H1 (cell line): Measurements from ENCODE around the gene MIF. TPM values are rescaled to one million over a fixed set of nuclear protein-coding genes. Genes with fewer than 3 reads are reported as not detected.

Experiments used
- CTCF ChIA-PET: fragments of 300-600 bp; sonication (Branson Sonifier 250); formaldehyde crosslinking; loops from one replicate; lab custom pipeline; 2021; ENCODE audit not compliant: partially characterized antibody; lab: Charles Lee
- POLR2A ChIA-PET: fragments of 300-600 bp; sonication (Branson Sonifier 250); formaldehyde crosslinking; loops from one replicate; lab custom pipeline; 2021; ENCODE audit warnings: inconsistent platforms; ENCODE audit not compliant: partially characterized antibody; lab: Charles Lee
- DNase-seq, 2 experiments: peaks; one replicate each; pipeline versions ENCODE4 v3.0.0 to v3.0.0-alpha.2; 2010 to 2022; ENCODE audit warnings: low spot score in 2 of 2, low read depth in 1 of 2, mixed read lengths in 1 of 2
- FAIRE-seq: peaks from 2 replicates; lab custom pipeline; 2011; peaks lifted over from hg19 to GRCh38; lab: Jason Lieb, UNC
- H2AFZ ChIP-seq: 2 replicates; pipeline ENCODE4 v1.8.1; 2012; ENCODE audit warnings: low read length, inconsistent platforms
- H2AK5ac ChIP-seq: 2 replicates; pipeline ENCODE4 v1.6.1; 2013; ENCODE audit warnings: low read depth, low read length
- H2BK120ac ChIP-seq: replicated peaks from 2 replicates; pipeline ENCODE3; 2013; ENCODE audit warnings: low read depth, low read length, inconsistent platforms
- H2BK12ac ChIP-seq: 2 replicates; pipeline ENCODE4 v1.6.1; 2013; ENCODE audit warnings: low read depth, low read length
- H2BK15ac ChIP-seq: 2 replicates; pipeline ENCODE4 v1.6.1; 2013; ENCODE audit warnings: low read length
- H2BK20ac ChIP-seq: 2 replicates; pipeline ENCODE4 v1.6.1; 2013; ENCODE audit warnings: low read length
- H2BK5ac ChIP-seq: 2 replicates; pipeline ENCODE4 v1.6.1; 2013; ENCODE audit warnings: low read depth, low read length
- H3K14ac ChIP-seq: 2 replicates; pipeline ENCODE4 v1.6.1; 2013; ENCODE audit warnings: inconsistent platforms; ENCODE audit not compliant: insufficient read length
- H3K18ac ChIP-seq: 2 replicates; pipeline ENCODE4 v1.6.1; 2013; ENCODE audit warnings: low read length; ENCODE audit errors: extremely low read depth
- H3K23ac ChIP-seq: 2 replicates; pipeline ENCODE4 v1.6.1; 2013; ENCODE audit warnings: inconsistent platforms; ENCODE audit not compliant: insufficient read length
- H3K23me2 ChIP-seq: 2 replicates; pipeline ENCODE4 v1.6.1; 2013; ENCODE audit warnings: low read depth, low read length
- H3K27ac ChIP-seq: 2 replicates; pipeline ENCODE4 v1.6.1; 2011; ENCODE audit warnings: low read depth, low read length, inconsistent platforms
- H3K27me3 ChIP-seq, 4 experiments: replicated peaks in 1 of 4; 1 replicate in 1 of 4; 2 replicates in 3 of 4; pipeline versions ENCODE4 v1.6.1 to v1.8.1; 2011 to 2013; ENCODE audit warnings: low read length in 3 of 4, mild to moderate bottlenecking in 3 of 4, inconsistent platforms in 2 of 4, mixed read lengths in 2 of 4, moderate library complexity in 1 of 4; ENCODE audit not compliant: control insufficient read depth in 3 of 4, insufficient read depth in 3 of 4; ENCODE audit errors: extremely low read depth in 1 of 4
- H3K36me3 ChIP-seq, 4 experiments: 2 replicates each; pipeline versions ENCODE4 v1.6.1 to v1.8.1; 2011 to 2013; ENCODE audit warnings: mild to moderate bottlenecking in 4 of 4, low read length in 3 of 4, moderate library complexity in 2 of 4, control low read depth in 1 of 4, inconsistent platforms in 1 of 4; ENCODE audit not compliant: insufficient read depth in 4 of 4, control insufficient read depth in 2 of 4
- H3K4ac ChIP-seq: replicated peaks from 2 replicates; pipeline ENCODE3; 2013; ENCODE audit warnings: low read length, low read depth, mixed read lengths, inconsistent platforms; ENCODE audit not compliant: insufficient read length
- H3K4me1 ChIP-seq, 4 experiments: replicated peaks in 1 of 4; 1 replicate in 1 of 4; 2 replicates in 3 of 4; pipeline versions ENCODE4 v1.6.1 to v1.8.1; 2011 to 2013; ENCODE audit warnings: low read length in 3 of 4, inconsistent platforms in 2 of 4, mixed read lengths in 1 of 4; ENCODE audit not compliant: insufficient read depth in 4 of 4, control insufficient read depth in 3 of 4
- H3K4me2 ChIP-seq, 2 experiments: 2 replicates each; pipeline versions ENCODE4 v1.6.1 to v1.8.1; 2011 to 2013; ENCODE audit warnings: low read depth in 2 of 2, low read length in 2 of 2, control low read depth in 1 of 2, inconsistent platforms in 1 of 2, mild to moderate bottlenecking in 1 of 2; ENCODE audit not compliant: insufficient read depth in 1 of 2
- H3K4me3 ChIP-seq, 4 experiments: fragments of 200-600, 300-600 bp in 1 of 4; sonication (generic), shearing (Covaris generic), sonication (Bioruptor Twin) in 1 of 4; 2 replicates each; pipeline versions ENCODE4 v1.5.1 to v1.8.1; 2011 to 2016; ENCODE audit warnings: low read length in 4 of 4, low read depth in 3 of 4, control low read depth in 2 of 4, inconsistent platforms in 2 of 4, mild to moderate bottlenecking in 2 of 4, mixed read lengths in 1 of 4, moderate library complexity in 1 of 4; ENCODE audit not compliant: insufficient read depth in 2 of 4; ENCODE audit errors: extremely low read depth in 1 of 4
- H3K56ac ChIP-seq: replicated peaks from 2 replicates; pipeline ENCODE3; 2013; ENCODE audit warnings: low read depth, mild to moderate bottlenecking, mixed read lengths, low read length, inconsistent platforms; ENCODE audit not compliant: insufficient read length
- H3K79me1 ChIP-seq: 2 replicates; pipeline ENCODE4 v1.6.1; 2013; ENCODE audit warnings: low read depth, low read length, control low read depth
- H3K79me2 ChIP-seq, 2 experiments: 2 replicates each; pipeline versions ENCODE4 v1.6.1 to v1.8.1; 2012 to 2013; ENCODE audit warnings: low read length in 2 of 2, mild to moderate bottlenecking in 2 of 2, inconsistent platforms in 1 of 2; ENCODE audit not compliant: insufficient read depth in 2 of 2, control insufficient read depth in 1 of 2
- H3K9ac ChIP-seq, 4 experiments: replicated peaks in 1 of 4; 1 replicate in 1 of 4; 2 replicates in 3 of 4; pipeline versions ENCODE4 v1.6.1 to v1.8.1; 2011 to 2013; ENCODE audit warnings: low read depth in 3 of 4, low read length in 3 of 4, control low read depth in 2 of 4, mild to moderate bottlenecking in 2 of 4, moderate library complexity in 2 of 4, inconsistent platforms in 1 of 4; ENCODE audit errors: extremely low read depth in 1 of 4
- H3K9me3 ChIP-seq, 2 experiments: 2 replicates each; pipeline versions ENCODE4 v1.6.1 to v1.8.1; 2012 to 2013; ENCODE audit warnings: mild to moderate bottlenecking in 2 of 2, moderate library complexity in 2 of 2, control low read depth in 1 of 2, inconsistent platforms in 1 of 2, low read depth in 1 of 2, low read length in 1 of 2, mixed read lengths in 1 of 2; ENCODE audit not compliant: insufficient read depth in 2 of 2
- H4K20me1 ChIP-seq, 2 experiments: replicated peaks in 1 of 2; 2 replicates each; pipeline versions ENCODE3 to v1.8.1; 2011 to 2013; ENCODE audit warnings: inconsistent platforms in 2 of 2, low read length in 2 of 2, mild to moderate bottlenecking in 1 of 2; ENCODE audit not compliant: insufficient read depth in 2 of 2, control insufficient read depth in 1 of 2
- H4K5ac ChIP-seq: 2 replicates; pipeline ENCODE4 v1.6.1; 2013; ENCODE audit warnings: low read length, low read depth, mixed read lengths, inconsistent platforms; ENCODE audit not compliant: insufficient read length
- H4K8ac ChIP-seq: 2 replicates; pipeline ENCODE4 v1.8.0; 2013; ENCODE audit warnings: mild to moderate bottlenecking, moderate library complexity, low read length, inconsistent platforms; ENCODE audit not compliant: insufficient read depth; ENCODE audit errors: extremely low read depth
- H4K91ac ChIP-seq: replicated peaks from 2 replicates; pipeline ENCODE3; 2013; ENCODE audit warnings: low read length, mixed read lengths, inconsistent platforms; ENCODE audit not compliant: insufficient read length
- KDM5A ChIP-seq: fragments of 200-600 bp; IDR thresholded peaks from 2 replicates; pipeline ENCODE4 v1.7.1; 2012; ENCODE audit warnings: mild to moderate bottlenecking, low read length, inconsistent platforms, mixed read lengths
- POLR2A ChIP-seq, 2 experiments: IDR thresholded peaks; 1 replicate in 1 of 2; 2 replicates in 1 of 2; pipeline ENCODE4 v1.6.1; 2011; ENCODE audit warnings: low read depth in 2 of 2, low read length in 2 of 2, mild to moderate bottlenecking in 2 of 2; ENCODE audit errors: control extremely low read depth in 1 of 2
- WGBS, 2 experiments: shearing (Covaris generic) in 1 of 2; methylation state at CpG; one replicate each; pipeline versions ENCODE4 v1.1.6 to v1.1.7; 2013 to 2015; ENCODE audit warnings: low lambda C conversion rate in 2 of 2, mixed read lengths in 2 of 2, inconsistent platforms in 1 of 2, low coverage in 1 of 2, missing lambda C conversion rate in 1 of 2; ENCODE audit not compliant: insufficient replicate concordance in 2 of 2, insufficient coverage in 1 of 2, insufficient read length in 1 of 2; ENCODE audit errors: extremely low coverage in 1 of 2, missing lambda C conversion rate in 1 of 2; 5-methylcytosine and 5-hydroxymethylcytosine counted together
- polyA plus RNA-seq, 7 experiments: library from polyadenylated mRNA; depleted of rRNA in 3 of 7; stranded (reverse) in 5 of 7; unstranded in 2 of 7; fragments of >200 nt in 5 of 7; fragments of 200-250 nt in 2 of 7; gene quantifications; 1 replicate in 5 of 7; 2 replicates in 1 of 7; 4 replicates in 1 of 7; pipeline versions ENCODE4 v1.2.1 to v1.2.3, GENCODE V29; 2011 to 2013; ENCODE audit warnings: missing spikeins in 2 of 7, mixed read lengths in 2 of 7
- total RNA-seq: library from RNA; stranded (reverse); fragmentation: NEBNext Ultra II Directional; extraction: Animal tissue kit (Norgen Biotek cat#: 25700); gene quantifications from 2 replicates; pipeline ENCODE4 v1.2.1, GENCODE V29; 2021

MIF gene
- total and polyA plus RNA-seq, 2 of the 8 experiments (the other 6 are each of a cell fraction or from before 2014, with no cell fraction given): 1,082 to 1,870 TPM

DNA sequence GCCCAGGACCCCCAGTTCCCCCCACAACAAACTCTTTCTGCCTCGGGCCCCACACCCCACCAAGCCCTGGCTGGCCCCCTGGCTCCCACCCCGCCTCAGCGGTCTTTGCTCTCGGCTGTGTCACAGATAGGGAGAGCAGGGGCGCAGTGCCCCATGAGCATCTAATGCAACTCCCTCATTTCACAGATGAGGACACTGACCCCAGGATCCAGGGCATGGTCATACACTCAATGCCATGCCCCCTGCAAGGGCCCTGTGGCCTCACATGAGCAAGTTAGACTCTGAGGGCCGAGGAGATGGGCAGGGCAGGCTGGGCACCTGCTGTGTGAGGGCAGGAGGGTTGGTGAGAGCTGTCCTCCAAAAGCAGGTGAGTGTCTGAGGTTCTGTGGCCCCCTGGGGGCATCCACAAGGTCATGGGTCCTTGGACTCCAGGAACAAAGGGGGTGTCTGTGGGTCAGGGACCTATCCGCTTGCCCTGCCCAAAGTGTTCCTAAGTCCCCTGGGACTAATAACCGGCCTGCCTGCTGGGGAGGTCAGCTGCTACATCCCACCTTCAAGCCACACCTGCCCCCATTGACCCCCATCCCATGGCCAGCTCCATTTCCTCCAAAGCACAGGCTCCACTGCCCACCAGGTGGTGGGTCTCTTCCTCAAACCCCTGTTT is 2.5 kb downstream of the MIF start:
- Histone ChIP-seq H3K79me1 (no peaks in the 10 kb centered on the region; the same call in none of the 2 replicates), H3K4me1 (peaks cover 9 to 34% (median 15%) of the 10 kb centered on the region in 4 experiments), H3K27me3 (no peaks in the 10 kb centered on the region; a peak in 1 of 7 replicates), H4K20me1 (peaks cover 5 to 11% of the 10 kb centered on the region in 2 experiments), H3K56ac (no peak overlapping the region), H2BK15ac (no peak overlapping the region), H2BK5ac (no peak overlapping the region), H3K23me2 (peaks cover 6% of the 10 kb centered on the region), H3K79me2 (peaks cover 0 to 7% of the 10 kb centered on the region in 2 experiments; a peak in 1 of 4 replicates), H2AFZ (no peak overlapping the region), H3K9me3 (peaks cover 7 to 9% of the 10 kb centered on the region in 2 experiments; a peak in 2 of 4 replicates), H4K91ac (no peak overlapping the region), H4K8ac (peak overlapping the region; percentile 5), H3K18ac (no peak overlapping the region), H3K23ac (no peak overlapping the region), H2AK5ac (no peak overlapping the region), H3K14ac (no peak overlapping the region), H2BK12ac (no peak overlapping the region), H3K4me3 (no peak overlapping the region), H3K36me3 (peaks cover 14 to 20% (median 18%) of the 10 kb centered on the region in 4 experiments), H3K9ac (no peak overlapping the region), H3K4me2 (no peak overlapping the region; a peak in 1 of 4 replicates), H3K4ac (no peak overlapping the region), H3K27ac (no peak overlapping the region), H4K5ac (no peak overlapping the region), H2BK20ac (no peak overlapping the region), H2BK120ac (no peak overlapping the region)
- 88% methylated on average over 8 of the region's 8 CpGs; no CpG with 5 or more reads in 1 of the 2 experiments for WGBS, 2 experiments
- DNase-seq (no peak), FAIRE-seq (no peak)
- no peak for TF ChIP-seq KDM5A
- peak in 1 of 2 experiments; percentile 67; a peak in 1 of 3 replicates for TF ChIP-seq POLR2A (IDR thresholded peaks at IDR 0.05; ENCODE audit: control extremely low read depth in 1 of 2, low read depth in 2 of 2, low read length in 2 of 2)
- ChIA-PET CTCF (interaction anchor here (1.3 to 2.0 kb wide), 4 partner anchors 13 to 60 kb away, joined by 3 to 13 read pairs (median 5); no protein-coding TSS in a partner anchor), POLR2A (interaction anchor here (0.7 to 1.8 kb wide), 5 partner anchors 9 to 74 kb away, joined by 3 to 15 read pairs (median 5); no protein-coding TSS in a partner anchor)
